HCT116 (cell line): Measurements from ENCODE around the gene G6PC3. TPM values are rescaled to one million over a fixed set of nuclear protein-coding genes. Genes with fewer than 3 reads are reported as not detected.

Experiments used
- ATAC-seq: fragments of 200-7000 bp; cut with Tn5 transposase; 2 replicates; pipeline ENCODE4 v1.9.1; 2020; ENCODE audit warnings: mild to moderate bottlenecking, moderate library complexity
- BruUV-seq: library from RNA; stranded (reverse); fragments of 400-500 nt; replicated peaks from 2 replicates; lab custom pipeline; 2021; lab: Mats Ljungman, UMichigan
- CTCF ChIA-PET: fragments of 300-600 bp; sonication (Branson Sonifier 250); formaldehyde crosslinking; loops from one replicate; lab custom pipeline; 2021; ENCODE audit warnings: antibody characterized with exemption; lab: Charles Lee
- POLR2A ChIA-PET: fragments of 300-600, 350-600 bp; sonication (Branson Sonifier 250); formaldehyde crosslinking; loops from one replicate; lab custom pipeline; 2021; ENCODE audit warnings: antibody characterized with exemption; lab: Charles Lee
- RAD21 ChIA-PET, 2 experiments: fragments of 300-600 bp; sonication (Branson Sonifier 250); formaldehyde crosslinking; loops; one replicate each; lab custom pipeline; 2023; ENCODE audit warnings: low total read pairs in 2 of 2; ENCODE audit not compliant: uncharacterized antibody in 2 of 2, unreplicated experiment in 2 of 2, low non-redundant PET in 1 of 2; lab: Charles Lee
- DNase-seq: peaks from one replicate; pipeline ENCODE4 v3.0.0-alpha.2; 2010; ENCODE audit warnings: low read depth, low spot score
- H2AFZ ChIP-seq: fragments of 200-600 bp; shearing (Covaris generic), sonication (generic); 2 replicates; pipeline ENCODE4 v1.6.1; 2017; ENCODE audit warnings: low read depth, mixed run types, mixed read lengths, antibody characterized with exemption, low read length; ENCODE audit not compliant: poor library complexity, severe bottlenecking
- H3K27ac ChIP-seq: 2 replicates; pipeline ENCODE4 v1.5.1; 2012; ENCODE audit warnings: low read depth, low read length
- H3K27me3 ChIP-seq: fragments of 200-600 bp; sonication (generic); 2 replicates; pipeline ENCODE4 v1.6.1; 2016; ENCODE audit warnings: mixed run types, low read length, mixed read lengths; ENCODE audit not compliant: insufficient read depth
- H3K36me3 ChIP-seq, 2 experiments: fragments of 200-500 bp in 1 of 2; fragments of 200-600 bp in 1 of 2; sonication (Bioruptor generic) in 1 of 2; sonication (generic) in 1 of 2; 2 replicates each; pipeline versions ENCODE4 v1.5.1 to v1.6.1; 2014 to 2016; ENCODE audit warnings: low read length in 2 of 2, inconsistent platforms in 1 of 2, mixed read lengths in 1 of 2, mixed run types in 1 of 2; ENCODE audit not compliant: insufficient read depth in 2 of 2, control insufficient read depth in 1 of 2
- H3K4me1 ChIP-seq, 2 experiments: fragments of 200-600 bp in 1 of 2; sonication (generic) in 1 of 2; 2 replicates each; pipeline versions ENCODE4 v1.5.1 to v1.6.1; 2012 to 2017; ENCODE audit warnings: low read length in 2 of 2, inconsistent platforms in 1 of 2, mild to moderate bottlenecking in 1 of 2, mixed read lengths in 1 of 2, mixed run types in 1 of 2, moderate library complexity in 1 of 2; ENCODE audit not compliant: insufficient read depth in 2 of 2, control insufficient read depth in 1 of 2
- H3K4me2 ChIP-seq: fragments of 200-600 bp; sonication (generic); 2 replicates; pipeline ENCODE4 v1.6.1; 2017; ENCODE audit warnings: mixed run types, low read length, mixed read lengths
- H3K4me3 ChIP-seq, 2 experiments: fragments of 200-600 bp in 1 of 2; sonication (generic) in 1 of 2; replicated peaks in 1 of 2; 2 replicates each; pipeline ENCODE4 v1.5.1; 2011 to 2016; ENCODE audit warnings: low read length in 2 of 2, control low read depth in 1 of 2, low read depth in 1 of 2, mild to moderate bottlenecking in 1 of 2, mixed read lengths in 1 of 2, mixed run types in 1 of 2
- H3K79me2 ChIP-seq: fragments of 200-600 bp; sonication (generic); 2 replicates; pipeline ENCODE4 v1.6.1; 2017; ENCODE audit warnings: mild to moderate bottlenecking, mixed run types, low read length, moderate library complexity, mixed read lengths; ENCODE audit not compliant: insufficient read depth
- H3K9ac ChIP-seq: fragments of 200-600 bp; sonication (generic); 2 replicates; pipeline ENCODE4 v1.6.1; 2016; ENCODE audit warnings: low read length, mixed read lengths
- H3K9me2 ChIP-seq: fragments of 200-600 bp; sonication (generic), shearing (Covaris generic); 2 replicates; pipeline ENCODE4 v1.6.1; 2017; ENCODE audit warnings: mixed run types, mild to moderate bottlenecking, moderate library complexity; ENCODE audit not compliant: insufficient read depth
- H3K9me3 ChIP-seq, 2 experiments: fragments of 200-500 bp in 1 of 2; fragments of 200-600 bp in 1 of 2; sonication (Bioruptor generic) in 1 of 2; sonication (generic) in 1 of 2; 2 replicates each; pipeline ENCODE4 v1.6.1; 2014 to 2017; ENCODE audit warnings: low read length in 2 of 2, mixed read lengths in 2 of 2, inconsistent platforms in 1 of 2, low read depth in 1 of 2, mild to moderate bottlenecking in 1 of 2, mixed run types in 1 of 2, moderate library complexity in 1 of 2; ENCODE audit not compliant: control insufficient read depth in 1 of 2, insufficient read depth in 1 of 2
- H4K20me1 ChIP-seq: fragments of 200-600 bp; sonication (generic), shearing (Covaris generic); 2 replicates; pipeline ENCODE4 v1.6.1; 2017; ENCODE audit warnings: mixed run types, mild to moderate bottlenecking, moderate library complexity; ENCODE audit not compliant: insufficient read depth
- ATF3 ChIP-seq: IDR thresholded peaks from 2 replicates; pipeline ENCODE4 v1.6.1; 2012
- CBX3 ChIP-seq: IDR thresholded peaks from 2 replicates; pipeline ENCODE4 v1.6.1; 2012; ENCODE audit warnings: low read depth
- CEBPB ChIP-seq: IDR thresholded peaks from 2 replicates; pipeline ENCODE4 v1.6.1; 2012; ENCODE audit warnings: low read depth
- EGR1 ChIP-seq: IDR thresholded peaks from 2 replicates; pipeline ENCODE4 v1.6.1; 2012; ENCODE audit warnings: low read depth
- ELF1 ChIP-seq: IDR thresholded peaks from 2 replicates; pipeline ENCODE4 v1.6.1; 2012; ENCODE audit warnings: low read depth, borderline replicate concordance
- EZH2 ChIP-seq: fragments of 200-600 bp; sonication (generic); IDR thresholded peaks from 2 replicates; pipeline ENCODE4 v1.6.1; 2017; ENCODE audit warnings: antibody characterized with exemption, mixed run types
- EZH2phosphoT487 ChIP-seq: fragments of 200-600 bp; IDR thresholded peaks from 2 replicates; pipeline ENCODE4 v1.6.1; 2018; ENCODE audit warnings: antibody characterized with exemption, borderline replicate concordance
- FOSL1 ChIP-seq: IDR thresholded peaks from 2 replicates; pipeline ENCODE4 v1.6.1; 2012; ENCODE audit warnings: low read depth
- MAX ChIP-seq: IDR thresholded peaks from 2 replicates; pipeline ENCODE4 v1.6.1; 2012
- POLR2AphosphoS5 ChIP-seq: IDR thresholded peaks from 2 replicates; pipeline ENCODE4 v1.6.1; 2011; ENCODE audit warnings: mild to moderate bottlenecking, low read depth, low read length, moderate library complexity
- RAD21 ChIP-seq: IDR thresholded peaks from 2 replicates; pipeline ENCODE4 v1.6.1; 2012; ENCODE audit warnings: low read depth, mild to moderate bottlenecking
- SIN3A ChIP-seq: IDR thresholded peaks from 2 replicates; pipeline ENCODE4 v1.6.1; 2012; ENCODE audit warnings: low read depth
- SP1 ChIP-seq: IDR thresholded peaks from 2 replicates; pipeline ENCODE4 v1.6.1; 2012; ENCODE audit warnings: low read depth
- SRF ChIP-seq: IDR thresholded peaks from 2 replicates; pipeline ENCODE4 v1.6.1; 2012; ENCODE audit warnings: low read depth
- TCF7L2 ChIP-seq: IDR thresholded peaks from 2 replicates; pipeline ENCODE4 v1.7.0; 2011; ENCODE audit warnings: borderline replicate concordance, inconsistent platforms; ENCODE audit not compliant: insufficient read depth, insufficient read length; ENCODE audit errors: extremely low read depth
- YY1 ChIP-seq: IDR thresholded peaks from 2 replicates; pipeline ENCODE4 v1.6.1; 2011; ENCODE audit warnings: low read length, low read depth, moderate library complexity, mild to moderate bottlenecking; ENCODE audit not compliant: insufficient replicate concordance; ENCODE audit errors: extremely low read depth
- ZBTB33 ChIP-seq: IDR thresholded peaks from 2 replicates; pipeline ENCODE4 v1.6.1; 2011; ENCODE audit warnings: mild to moderate bottlenecking, low read length, moderate library complexity; ENCODE audit not compliant: insufficient replicate concordance; ENCODE audit errors: extremely low read depth
- ZFX ChIP-seq: fragments of 450-650 bp; IDR thresholded peaks from 2 replicates; pipeline ENCODE4 v1.6.1; 2017
- ZNF274 ChIP-seq: fragments of 200-500 bp; sonication (Bioruptor generic); IDR thresholded peaks from 2 replicates; pipeline ENCODE4 v1.6.1; 2014; ENCODE audit warnings: mild to moderate bottlenecking, low read depth, low read length, inconsistent platforms
- intact Hi-C: fragments of 100-400 bp; cut with micrococcal nuclease; formaldehyde crosslinking; loops from 2 replicates; pipeline ENCODE4 v1.10.0; 2022
- total RNA-seq: library from RNA; stranded (reverse); gene quantifications from one replicate; pipeline ENCODE4 v1.2.1, GENCODE V29; 2021; ENCODE audit not compliant: unreplicated experiment

Gene G6PC3
- total RNA-seq, 1 experiment from 2014 or later = 50.6 TPM

- no peaks in the 10 kb centered on the region for H4K20me1 ChIP-seq
- DNase-seq (no peak), ATAC-seq (no peak)
- peaks cover 0 to 2% of the 10 kb centered on the region in 2 experiments; a peak in 1 of 4 replicates for H3K36me3 ChIP-seq
- ChIA-PET CTCF (no interaction called here), RAD21 (no interaction called here), POLR2A (no interaction called here)
- H3K4me1 ChIP-seq = peaks cover 26 to 33% of the 10 kb centered on the region in 2 experiments
- H3K79me2 ChIP-seq = no peaks in the 10 kb centered on the region
- no peak overlapping the region for H3K9ac ChIP-seq
- H3K4me3 ChIP-seq = no peak overlapping the region
- H3K9me2 ChIP-seq = no peaks in the 10 kb centered on the region
- no peak overlapping the region for H3K27ac ChIP-seq
- intact Hi-C loops = no loop called here
- H3K4me2 ChIP-seq = no peak overlapping the region
- no peak overlapping the region for H2AFZ ChIP-seq
- H3K9me3 ChIP-seq = no peaks in the 10 kb centered on the region
- TF ChIP-seq ZBTB33 (no peak), POLR2AphosphoS5 (no peak), ELF1 (no peak), FOSL1 (no peak), YY1 (no peak), CEBPB (no peak), SP1 (no peak), SIN3A (no peak), TCF7L2 (no peak), ZFX (no peak), MAX (no peak), CBX3 (no peak), ATF3 (no peak), EGR1 (no peak), EZH2 (no peak), SRF (no peak), EZH2phosphoT487 (no peak), RAD21 (no peak), ZNF274 (no peak)
- no peaks in the 10 kb centered on the region for H3K27me3 ChIP-seq
- no TSS peak for BruUV-seq
Measured at GRCh38 chr17:44105483-44105882, 34.9 kb downstream of the G6PC3 start.
